ENCODE data around the gene LDLRAD3. TPM values are rescaled to one million over a fixed set of nuclear protein-coding genes. Genes with fewer than 3 reads are reported as not detected.

Gene LDLRAD3
- total and polyA plus RNA-seq, 9 donors = 14.5 to 32.4 (median 17.2) TPM

DNA sequence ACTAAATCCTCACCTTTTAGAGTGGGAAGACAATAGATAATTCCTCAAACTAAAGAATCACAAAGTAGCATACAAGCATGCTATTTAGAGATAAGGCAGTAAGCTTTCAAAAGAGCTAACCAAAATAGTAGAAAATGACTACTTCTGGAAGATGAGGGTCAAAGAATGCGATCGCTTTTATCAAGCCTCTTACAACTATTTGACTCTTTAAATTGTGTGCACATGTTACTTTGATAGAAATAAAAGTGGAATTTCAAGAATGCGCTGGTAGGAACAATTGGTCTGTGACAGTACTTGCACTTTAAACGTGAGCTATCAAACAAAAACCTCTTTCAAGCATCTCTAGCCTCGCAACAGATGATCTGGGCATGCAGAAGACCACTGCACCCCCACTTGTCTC is 248.1 kb downstream of the LDLRAD3 start:
- no peaks in the 10 kb centered on the region for H3K9me3 ChIP-seq
- H3K27ac ChIP-seq = no peak overlapping the region
- 69 to 74% (median 74%) methylated on average over 5 of the region's 5 CpGs for WGBS, 3 donors
- H3K4me3 ChIP-seq = no peak overlapping the region
- H3K4me1 ChIP-seq (ENCODE audit: insufficient read depth) = peaks cover 6% of the 10 kb centered on the region
- intact Hi-C loops (cut with DNase I) = no loop called here
- TF ChIP-seq POLR2A (IDR thresholded peaks at IDR 0.05) (no peak), CTCF (IDR thresholded peaks at IDR 0.05) (no peak), EP300 (IDR thresholded peaks at IDR 0.05) (no peak)
- no peaks in the 10 kb centered on the region for H3K27me3 ChIP-seq
- H3K36me3 ChIP-seq = no peaks in the 10 kb centered on the region
- DNase-seq = no peak

GRCh38 chr11:36192425-36193289 is 248.8 kb downstream of the LDLRAD3 start:
- H3K4me1 ChIP-seq (ENCODE audit: insufficient read depth) = peaks cover 6% of the 10 kb centered on the region

DNA sequence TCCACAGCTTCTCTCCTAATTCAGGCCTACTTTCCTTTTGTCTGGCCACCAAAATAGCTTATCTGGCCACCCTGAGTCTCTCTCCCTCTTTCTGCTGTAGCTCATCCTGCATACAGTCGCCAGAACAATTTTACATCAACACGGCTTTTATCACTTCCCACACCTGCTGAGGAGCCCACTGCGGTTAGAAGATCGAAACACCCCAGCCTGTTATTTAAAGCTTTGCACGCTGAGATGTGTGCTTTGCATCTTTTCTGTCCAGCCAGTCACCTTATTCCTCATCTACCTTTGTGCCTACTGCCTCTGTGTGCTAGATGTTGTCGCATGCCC is 249.4 kb downstream of the LDLRAD3 start:
- no peak for DNase-seq
- Histone ChIP-seq H3K27me3 (no peaks in the 10 kb centered on the region), H3K36me3 (no peaks in the 10 kb centered on the region), H3K4me1 (ENCODE audit: insufficient read depth) (peaks cover 6% of the 10 kb centered on the region), H3K27ac (no peak overlapping the region), H3K4me3 (no peak overlapping the region), H3K9me3 (no peaks in the 10 kb centered on the region)
- TF ChIP-seq POLR2A (IDR thresholded peaks at IDR 0.05) (no peak), EP300 (IDR thresholded peaks at IDR 0.05) (no peak), CTCF (IDR thresholded peaks at IDR 0.05) (no peak)
- WGBS, 3 donors = 68 to 78% (median 76%) methylated on average over 6 of the region's 6 CpGs
- intact Hi-C loops (cut with DNase I) = no loop called here

More at GRCh38 chr11:36192425-36193289, 248.8 kb downstream of the LDLRAD3 start:
- Histone ChIP-seq H3K4me3 (no peak overlapping the region), H3K36me3 (no peaks in the 10 kb centered on the region), H3K27ac (no peak overlapping the region), H3K27me3 (no peaks in the 10 kb centered on the region), H3K9me3 (no peaks in the 10 kb centered on the region)
- intact Hi-C loops (cut with DNase I) = no loop called here
- DNase-seq = no peak
- no peak for TF ChIP-seq EP300 (IDR thresholded peaks at IDR 0.05)
- TF ChIP-seq POLR2A (IDR thresholded peaks at IDR 0.05) = no peak
- no peak for TF ChIP-seq CTCF (IDR thresholded peaks at IDR 0.05)
- 93 to 96% (median 94%) methylated on average over 8 of the region's 8 CpGs for WGBS, 3 donors

DNA sequence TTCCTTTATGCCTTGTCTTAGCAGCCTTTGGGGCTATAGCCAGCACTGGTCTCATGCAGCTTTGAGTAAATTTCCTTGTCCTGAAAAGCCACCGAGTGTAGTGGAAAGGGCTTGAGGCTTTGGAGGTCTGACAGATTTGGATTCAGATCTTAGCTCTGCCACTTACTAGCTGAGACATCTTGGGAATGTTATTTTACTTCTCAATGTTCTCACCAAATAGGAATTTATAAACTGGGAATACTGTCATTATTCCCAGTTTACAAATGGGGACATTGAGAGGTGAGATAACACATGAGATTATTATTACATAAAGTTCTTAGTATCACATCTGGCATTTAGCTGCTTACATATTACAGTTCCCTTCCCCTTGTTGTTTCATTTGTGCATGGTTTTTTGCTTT is 249.9 kb downstream of the LDLRAD3 start:
- 82 to 96% (median 88%) methylated on average over 1 of the region's 1 CpG for WGBS, 3 donors
- intact Hi-C loops (cut with DNase I) = no loop called here
- no peak for DNase-seq
- H3K4me1 ChIP-seq (ENCODE audit: insufficient read depth) = peaks cover 6% of the 10 kb centered on the region
- no peak for TF ChIP-seq POLR2A (IDR thresholded peaks at IDR 0.05)
- no peak for TF ChIP-seq EP300 (IDR thresholded peaks at IDR 0.05)
- TF ChIP-seq CTCF (IDR thresholded peaks at IDR 0.05) = no peak
- H3K27ac ChIP-seq = no peak overlapping the region
- no peaks in the 10 kb centered on the region for H3K9me3 ChIP-seq
- no peak overlapping the region for H3K4me3 ChIP-seq
- no peaks in the 10 kb centered on the region for H3K36me3 ChIP-seq
- no peaks in the 10 kb centered on the region for H3K27me3 ChIP-seq

Measured in ovary (tissue), 9 donors.